22Rv1 (cell line): Measurements from ENCODE around the gene BRAF.
"Not testable (repeated sequence)": the region's sequence is repeated elsewhere in the genome, so short reads cannot be mapped to it uniquely, and the experiment has no call there.

Source experiments
- H3K27ac ChIP-seq: fragments of 450-650 bp; 2 replicates; pipeline ENCODE4 v1.5.1; 2017
- CTCF ChIP-seq: fragments of 450-650 bp; IDR thresholded peaks from 2 replicates; pipeline ENCODE4 v1.5.1; 2017; ENCODE audit warnings: mild to moderate bottlenecking
- ZFX ChIP-seq: fragments of 450-650 bp; IDR thresholded peaks from 2 replicates; pipeline ENCODE4 v1.6.1; 2017; ENCODE audit warnings: antibody characterized with exemption, borderline replicate concordance

BRAF gene

DNA sequence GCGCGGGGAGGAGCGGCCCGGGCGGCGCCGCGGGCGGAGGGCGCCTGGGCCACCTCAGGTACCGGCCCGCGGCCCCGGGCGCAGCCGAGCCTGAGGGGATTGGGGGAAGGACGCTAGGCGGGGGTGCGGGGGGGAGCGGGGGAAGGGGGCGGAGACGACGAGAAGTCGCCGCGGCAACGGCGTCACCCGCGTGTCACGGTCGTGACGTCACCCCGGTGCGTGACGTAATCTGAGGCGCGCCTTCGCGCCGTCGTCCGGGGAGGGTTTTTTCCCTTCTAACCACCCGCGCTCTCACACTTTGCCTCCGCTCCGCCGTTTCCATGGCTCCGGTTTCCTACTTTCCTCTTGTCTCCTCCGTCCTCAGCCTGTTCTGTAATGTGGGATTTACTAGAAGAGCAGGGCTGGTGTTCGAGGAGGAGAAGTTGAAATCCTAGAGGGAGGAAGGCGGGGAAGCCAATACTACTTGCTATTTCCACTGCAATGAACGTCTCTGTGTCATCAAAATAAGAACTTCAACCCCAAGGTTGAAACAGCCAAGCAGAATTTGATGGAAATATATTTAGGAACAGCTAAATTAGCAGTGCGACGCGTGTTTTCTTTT is at the start of gene BRAF:
Gene BRAF, minus strand, starts transcription at position 109 of the 601 bp plus-strand sequence. CDS start 226 bp downstream, outside the sequence.
- H3K27ac ChIP-seq: peak within 1 kb of the TSS; percentile 90
- TF ChIP-seq ZFX: no peak
- TF ChIP-seq CTCF: no peak

DNA sequence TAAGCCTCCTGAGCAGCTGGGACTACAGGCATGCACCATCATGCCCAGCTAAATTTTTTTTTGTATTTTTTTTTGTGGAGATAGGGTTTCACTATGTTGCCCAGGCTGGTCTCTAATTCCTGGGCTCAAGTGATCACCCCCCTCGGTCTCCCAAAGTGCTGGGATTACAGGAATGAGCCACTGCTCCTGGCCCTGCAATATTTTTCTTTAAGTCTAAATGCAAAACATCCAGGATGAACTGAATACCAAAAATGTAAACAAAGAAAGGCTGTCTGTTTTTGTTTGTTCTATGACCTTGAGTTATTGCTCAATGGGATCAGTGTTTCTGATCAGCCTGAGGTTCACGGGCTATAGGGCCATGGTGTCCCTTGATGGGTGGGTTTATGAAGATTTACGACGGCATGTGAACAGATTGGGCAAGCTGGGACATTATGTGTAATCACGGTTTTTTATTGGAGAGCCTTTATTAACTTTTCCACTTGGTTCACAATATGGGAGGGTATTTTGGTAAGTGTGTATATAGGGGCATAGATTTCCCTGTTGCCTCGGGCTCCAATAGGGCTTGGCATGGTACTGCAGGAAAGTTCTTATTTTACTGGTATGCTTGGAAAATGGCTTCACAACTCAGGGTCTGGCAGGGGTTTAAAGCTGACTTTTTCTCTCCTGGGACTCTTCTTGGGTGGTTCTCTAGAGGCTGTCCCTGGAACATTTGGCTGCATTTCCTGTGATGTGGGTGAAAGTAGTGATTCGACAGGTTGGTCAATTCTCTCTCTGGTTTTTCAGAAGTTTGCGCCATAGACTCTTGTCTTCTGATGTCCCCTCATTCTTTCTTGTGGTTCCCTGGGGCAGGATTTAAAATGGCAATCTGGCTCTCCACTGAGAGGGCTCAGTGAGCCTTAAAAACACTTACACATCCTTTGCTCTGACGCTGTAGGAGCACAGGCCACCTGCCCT is 48.4 kb upstream of the BRAF start:
- H3K27ac ChIP-seq: peak overlapping the region; percentile 13; the same call in 1 of the 2 replicates
- no peak for TF ChIP-seq CTCF
- TF ChIP-seq ZFX: no peak

- no peak overlapping the region for H3K27ac ChIP-seq
- TF ChIP-seq ZFX: no peak
- TF ChIP-seq CTCF: no peak
Observed at GRCh38 chr7:140972344-140972743, 47.6 kb upstream of the BRAF start.

- H3K27ac ChIP-seq: no peak overlapping the region
- TF ChIP-seq ZFX (no peak), CTCF (no peak)
Observed at GRCh38 chr7:140967438-140967837, 42.7 kb upstream of the BRAF start.

- H3K27ac ChIP-seq: no peak overlapping the region
- TF ChIP-seq CTCF (no peak), ZFX (no peak)
Observed at GRCh38 chr7:140966561-140967233, 42.0 kb upstream of the BRAF start.

- TF ChIP-seq CTCF (no peak), ZFX (no peak)
- H3K27ac ChIP-seq: no peak overlapping the region
Observed at GRCh38 chr7:140961117-140961516, 36.4 kb upstream of the BRAF start.

GRCh38 chr7:140956997-140957396 is 32.3 kb upstream of the BRAF start:
- not testable (repeated sequence) for H3K27ac ChIP-seq
